Measurements from ENCODE around the gene NAXD.
"Not testable (repeated sequence)": the region's sequence is repeated elsewhere in the genome, so short reads cannot be mapped to it uniquely, and the experiment has no call there.

The NAXD gene

DNA sequence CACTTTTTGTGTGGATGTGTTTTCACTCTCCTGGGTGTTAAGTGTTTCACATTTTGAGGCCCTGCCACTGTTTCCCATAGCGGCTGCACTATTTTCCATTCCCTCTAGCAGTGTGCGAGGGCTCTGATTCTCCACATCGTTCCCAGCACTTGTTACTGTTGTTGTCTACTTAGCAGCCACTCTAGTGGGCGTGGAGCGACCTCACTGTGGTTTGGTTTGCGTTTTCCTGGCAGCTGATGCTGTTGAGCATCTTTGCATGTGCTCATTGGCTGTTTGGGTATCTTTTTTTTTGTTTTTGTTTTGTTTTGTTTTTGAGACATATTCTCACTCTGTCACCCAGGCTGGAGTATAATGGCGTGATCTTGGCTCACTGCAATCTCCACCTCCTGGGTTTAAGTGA is 14.4 kb downstream of the NAXD start:
- DNase-seq: no peak

GRCh38 chr13:110630566-110631119 is 15.3 kb downstream of the NAXD start:
- DNase-seq: no peak

DNA sequence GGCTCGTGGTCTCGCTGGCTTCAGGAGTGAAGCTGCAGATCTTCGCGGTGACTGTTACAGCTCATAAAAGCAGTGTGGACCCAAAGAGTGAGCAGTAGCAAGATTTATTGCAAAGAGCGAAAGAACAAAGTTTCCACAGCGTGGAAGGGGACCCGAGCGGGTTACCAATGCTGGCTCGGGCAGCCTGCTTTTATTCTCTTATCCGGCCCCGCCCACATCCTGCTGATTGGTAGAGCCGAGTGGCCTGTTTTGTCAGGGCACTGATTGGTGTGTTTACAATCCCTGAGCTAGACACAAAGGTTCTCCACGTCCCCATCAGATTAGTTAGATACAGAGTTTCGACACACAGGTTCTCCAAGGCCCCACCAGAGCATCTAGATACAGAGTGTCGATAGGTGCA is 16.9 kb downstream of the NAXD start:
- not testable (repeated sequence) for DNase-seq

GRCh38 chr13:110633776-110634175 is 18.4 kb downstream of the NAXD start:
- no peak for DNase-seq

- no peak for DNase-seq
These were observed 19.2 kb downstream of the NAXD start for GRCh38 chr13:110634558-110634957.

DNA sequence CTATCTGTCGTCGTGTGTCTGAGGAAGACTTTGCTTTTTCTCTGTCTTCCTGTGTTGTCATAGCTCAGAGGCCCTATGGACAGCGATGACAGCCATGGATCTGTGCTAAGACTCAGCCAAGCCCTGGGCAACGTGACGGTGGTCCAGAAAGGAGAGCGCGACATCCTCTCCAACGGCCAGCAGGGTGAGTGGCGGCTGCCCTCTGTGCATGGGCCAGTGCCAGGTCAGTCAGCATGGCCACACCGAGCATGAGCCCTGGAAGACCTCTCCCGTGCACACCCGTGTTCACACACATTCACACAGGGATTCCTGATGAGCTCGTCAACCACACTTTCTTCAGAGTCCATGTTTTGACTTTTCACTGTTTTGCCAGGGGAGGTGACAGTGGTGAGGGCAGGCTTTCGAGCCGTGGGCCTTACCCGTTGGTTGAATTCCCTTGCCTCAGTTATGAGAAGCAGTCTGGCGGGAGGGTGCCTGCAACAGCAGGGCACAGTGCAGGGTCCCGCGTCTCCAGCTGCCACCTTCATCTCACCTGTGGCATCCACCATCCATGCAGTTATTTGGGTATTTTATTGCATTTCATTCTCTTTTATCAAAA is 20.2 kb downstream of the NAXD start:
- DNase-seq: no peak

GRCh38 chr13:110636053-110636475 is 20.7 kb downstream of the NAXD start:
- no peak for DNase-seq

DNA sequence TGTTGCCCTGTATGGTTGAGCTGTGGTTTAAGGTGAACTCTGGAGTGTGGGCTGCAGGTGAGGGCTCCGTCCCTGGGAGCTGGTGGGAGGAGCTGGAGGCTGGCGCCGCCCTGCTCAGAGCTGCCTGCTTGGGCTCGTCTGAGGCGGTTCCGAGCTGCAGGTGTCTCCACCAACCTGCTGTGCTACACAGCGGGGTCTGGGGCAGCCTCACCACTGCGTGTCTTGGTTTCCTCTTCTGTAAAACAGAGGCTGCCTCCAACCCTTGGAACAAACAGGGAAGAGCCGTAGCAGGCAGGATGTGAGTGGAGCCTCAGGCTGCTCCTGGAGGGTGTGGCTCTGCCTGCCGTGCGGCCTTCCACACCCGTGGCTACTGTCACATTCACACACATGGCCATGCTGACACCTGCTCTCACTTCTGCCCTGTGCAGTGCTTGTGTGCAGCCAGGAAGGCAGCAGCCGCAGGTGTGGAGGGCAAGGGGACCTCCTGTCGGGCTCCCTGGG is 21.4 kb downstream of the NAXD start:
- no peak for DNase-seq

DNA sequence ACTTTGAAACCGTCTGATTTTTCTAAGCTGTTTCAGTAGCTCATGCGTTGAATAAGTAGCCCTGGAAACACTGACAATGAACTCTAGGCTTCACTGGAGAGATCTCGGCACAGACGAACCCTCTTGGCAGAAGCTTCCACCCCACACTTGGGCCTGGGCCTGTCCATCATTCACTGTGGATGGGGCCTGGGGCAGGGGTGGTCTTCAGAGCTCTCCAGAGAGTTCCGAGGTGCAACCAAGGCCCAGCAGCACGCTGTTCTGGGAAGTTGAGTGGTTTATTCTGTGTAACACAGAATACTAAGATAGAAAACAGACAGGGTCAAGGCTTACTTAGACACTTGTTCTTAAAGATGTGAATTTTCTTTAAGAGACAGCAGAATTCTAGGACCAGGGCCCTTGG is 21.9 kb downstream of the NAXD start:
- no peak for DNase-seq

DNA sequence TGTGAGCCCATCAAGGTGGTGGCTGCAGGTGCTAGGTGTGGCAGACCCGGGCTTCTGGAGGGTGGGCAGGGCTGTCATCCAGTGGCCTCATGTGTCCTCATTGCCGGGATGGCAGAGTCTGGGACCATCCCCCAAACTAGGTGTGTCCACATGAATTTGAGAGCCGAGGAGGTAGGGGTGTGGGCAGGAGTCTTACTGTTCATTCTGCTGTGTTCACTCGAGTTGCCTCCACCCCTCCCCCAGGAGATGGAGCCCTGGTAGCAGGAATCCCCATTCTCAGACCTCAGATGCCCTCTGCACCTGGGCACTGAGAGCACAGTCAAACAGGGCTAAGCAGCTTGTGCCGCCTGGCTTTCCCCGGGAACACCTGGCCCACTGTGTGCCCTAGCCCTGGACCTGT is 22.4 kb downstream of the NAXD start:
- no peak for DNase-seq

- no peak for DNase-seq
These were observed 22.9 kb downstream of the NAXD start for GRCh38 chr13:110638257-110638656.

GRCh38 chr13:110638814-110639806 is 23.8 kb downstream of the NAXD start:
- no peak for DNase-seq

GRCh38 chr13:110639935-110640334 is 24.6 kb downstream of the NAXD start:
- no peak for DNase-seq

- no peak for DNase-seq
These were observed 25.3 kb downstream of the NAXD start for GRCh38 chr13:110640591-110641029.

DNA sequence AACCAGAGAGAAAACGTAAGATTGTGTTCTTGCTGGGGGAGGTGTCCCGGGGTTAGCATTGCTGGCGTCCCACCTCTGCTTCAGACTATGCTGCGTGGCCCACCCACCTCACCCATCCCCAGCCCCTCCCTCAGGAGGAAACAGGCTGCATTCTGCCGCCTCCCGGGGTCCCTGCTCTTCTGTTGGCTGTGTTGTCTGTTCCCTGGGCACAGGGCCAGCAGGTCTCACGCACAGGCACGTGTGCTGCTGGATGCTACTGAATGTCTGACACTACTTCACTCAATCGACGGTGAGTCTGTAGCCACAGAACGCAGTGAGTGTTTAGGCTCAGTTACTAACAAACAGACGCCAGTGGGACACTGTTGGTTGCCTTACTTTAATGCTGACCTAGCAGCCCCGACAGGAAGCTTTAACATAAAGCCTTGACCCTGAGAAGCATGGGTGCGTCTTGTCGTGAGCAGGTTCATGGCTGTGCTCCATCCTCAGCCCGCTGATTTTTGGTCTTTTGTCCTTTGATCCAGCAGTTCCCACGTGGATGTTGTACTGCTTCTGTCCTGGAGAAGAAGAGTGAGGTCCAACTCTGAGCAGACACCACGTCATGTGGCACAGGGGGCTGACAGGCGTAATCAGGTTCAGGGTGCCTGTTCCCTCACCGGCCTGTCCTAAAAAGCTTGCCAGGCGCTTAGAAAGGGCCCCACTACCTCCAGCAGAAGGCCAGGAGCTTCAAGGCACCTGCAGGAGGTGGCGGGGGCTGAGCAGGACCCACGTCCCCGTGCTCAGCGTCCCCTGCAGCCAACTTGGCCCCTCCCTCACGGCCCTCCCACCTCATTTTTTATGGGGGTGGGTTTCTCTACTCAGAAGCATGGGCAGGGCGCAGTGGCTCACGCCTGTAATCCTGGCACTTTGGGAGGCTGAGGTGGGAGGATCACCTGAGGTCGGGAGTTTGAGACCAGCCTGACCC is 26.0 kb downstream of the NAXD start:
- DNase-seq: no peak

DNA sequence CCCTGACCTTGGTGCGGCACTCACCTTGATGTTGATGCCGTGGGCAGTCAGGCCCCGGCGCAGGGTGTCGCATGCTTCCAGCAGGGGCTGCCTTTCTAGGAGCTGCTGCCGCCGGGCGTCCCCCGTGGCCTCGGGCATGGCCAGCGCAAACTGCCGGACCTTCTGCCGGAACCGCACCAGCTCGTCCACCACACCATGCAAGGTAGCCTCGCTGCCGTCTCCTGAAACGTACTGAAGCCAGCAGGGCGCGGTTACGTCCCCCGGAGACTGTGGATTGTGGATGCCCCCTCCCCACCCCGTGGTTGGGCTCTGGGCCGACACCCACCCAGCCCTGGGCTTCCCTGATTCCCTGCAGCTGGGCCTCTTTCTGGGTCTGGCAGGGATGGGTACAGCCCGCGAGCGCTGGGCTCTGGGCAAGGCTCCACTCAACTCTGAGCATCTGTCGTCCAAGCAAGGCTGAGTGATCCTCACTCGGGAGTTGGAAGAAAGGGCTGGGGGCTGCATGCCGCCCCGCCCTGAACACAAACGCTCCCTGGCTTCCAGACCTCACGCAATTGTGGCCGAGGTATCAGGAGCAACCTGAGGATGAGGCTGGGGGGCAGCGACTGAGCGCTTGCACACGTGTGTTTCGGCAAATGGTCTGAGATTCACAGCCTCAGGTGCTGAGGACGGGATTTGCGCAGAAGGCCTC is 27.1 kb downstream of the NAXD start:
- DNase-seq: no peak

DNA sequence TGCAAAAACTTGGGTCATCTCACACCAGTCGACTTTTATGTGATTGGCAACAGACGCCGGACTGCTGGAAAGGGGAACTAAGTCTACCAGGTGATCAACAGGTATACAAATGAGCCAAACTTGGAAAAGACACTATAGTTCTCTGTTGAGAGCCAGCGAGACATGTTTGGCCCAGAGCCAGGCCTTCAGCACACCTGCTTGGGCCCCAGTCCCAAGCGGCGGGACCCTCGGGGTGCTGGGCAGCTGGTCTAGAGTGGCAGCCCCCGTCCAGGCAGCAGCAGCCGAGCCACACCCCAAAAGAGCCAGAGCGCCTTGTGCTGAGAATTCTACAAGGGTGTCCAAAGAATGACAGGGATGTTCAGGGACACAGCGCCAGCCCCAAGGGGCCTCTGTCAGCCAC is 28.0 kb downstream of the NAXD start:
- DNase-seq: no peak

DNA sequence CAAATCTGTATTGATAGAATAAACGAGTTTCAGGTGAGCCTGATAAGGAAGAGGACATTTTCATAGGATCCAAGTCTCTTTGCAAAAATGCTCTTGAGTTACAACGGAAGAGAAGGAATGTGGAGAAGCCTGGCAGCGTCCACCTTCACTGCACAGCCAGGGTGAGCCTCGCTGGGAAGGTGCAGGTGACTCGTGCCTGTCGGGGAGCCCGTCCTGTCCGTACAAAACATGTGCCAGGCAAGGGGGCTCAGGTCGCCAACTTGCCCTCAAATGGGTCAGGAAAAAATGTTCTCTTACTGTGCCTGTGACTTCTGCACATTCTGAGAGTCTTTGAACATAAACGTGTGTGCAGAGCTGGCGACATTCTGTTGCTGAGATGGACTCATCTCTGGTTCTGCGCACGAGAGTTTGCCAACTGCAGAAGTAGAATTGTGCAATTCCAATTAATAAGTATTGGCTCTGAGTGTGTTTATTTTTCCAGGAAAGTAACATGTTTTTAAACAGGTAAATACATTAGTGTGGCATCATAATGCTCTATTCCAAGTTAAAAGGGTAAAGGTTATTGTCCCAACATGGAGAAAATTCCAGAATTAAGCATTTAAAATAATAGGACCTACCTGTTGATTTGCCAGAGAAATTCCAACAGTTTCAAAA is 28.6 kb downstream of the NAXD start:
- no peak for DNase-seq

DNA sequence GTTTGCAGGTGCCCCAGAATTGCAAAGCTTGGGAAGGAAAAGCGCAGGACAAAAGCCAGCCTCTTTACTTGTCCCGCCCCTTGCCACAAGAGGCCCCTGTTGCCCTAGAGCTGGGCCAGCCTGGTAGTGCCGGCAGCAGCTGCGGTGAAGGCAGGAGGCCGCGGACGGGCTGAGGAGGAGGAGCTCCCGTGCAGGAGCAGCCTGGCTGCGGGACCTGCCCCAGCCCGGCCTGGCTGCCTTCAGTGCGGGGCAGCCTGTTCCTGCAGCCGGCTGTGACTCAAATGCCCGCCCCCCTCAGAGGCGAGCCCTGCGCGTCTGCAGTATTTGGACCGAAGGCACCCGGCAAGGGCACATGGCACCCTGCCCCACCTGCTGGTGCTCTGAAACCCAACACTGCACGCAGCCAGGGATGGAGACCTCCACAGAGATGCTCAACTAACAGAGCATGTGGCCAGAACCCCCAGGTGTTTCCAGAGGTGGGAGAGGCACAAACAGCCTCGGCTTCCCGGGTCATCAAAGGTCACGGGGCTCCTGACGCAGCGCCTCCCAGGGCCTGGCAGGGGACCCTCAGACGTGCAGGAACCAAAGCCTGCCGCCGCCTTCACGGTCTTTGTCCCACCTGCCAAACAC is 29.7 kb downstream of the NAXD start:
- DNase-seq: no peak

- DNase-seq: no peak
These were observed 30.4 kb downstream of the NAXD start for GRCh38 chr13:110645750-110646149.
